Stimulated activated CD8-positive, alpha-beta memory T cell treated with anti-CD3 and anti-CD28 coated beads, Interleukin-4, amount 100 ng/mL, for 1 hour (primary cell): ENCODE results near the gene HIGD1C.
"Not testable (repeated sequence)": the region's sequence is repeated elsewhere in the genome, so short reads cannot be mapped to it uniquely, and the experiment has no call there.

Experiments
- DNase-seq, 2 donors: peaks; one replicate each; pipeline ENCODE4 v3.0.0-alpha.2; 2020; ENCODE audit warnings: low read depth in 2 of 2, low spot score in 1 of 2

Gene HIGD1C

DNA sequence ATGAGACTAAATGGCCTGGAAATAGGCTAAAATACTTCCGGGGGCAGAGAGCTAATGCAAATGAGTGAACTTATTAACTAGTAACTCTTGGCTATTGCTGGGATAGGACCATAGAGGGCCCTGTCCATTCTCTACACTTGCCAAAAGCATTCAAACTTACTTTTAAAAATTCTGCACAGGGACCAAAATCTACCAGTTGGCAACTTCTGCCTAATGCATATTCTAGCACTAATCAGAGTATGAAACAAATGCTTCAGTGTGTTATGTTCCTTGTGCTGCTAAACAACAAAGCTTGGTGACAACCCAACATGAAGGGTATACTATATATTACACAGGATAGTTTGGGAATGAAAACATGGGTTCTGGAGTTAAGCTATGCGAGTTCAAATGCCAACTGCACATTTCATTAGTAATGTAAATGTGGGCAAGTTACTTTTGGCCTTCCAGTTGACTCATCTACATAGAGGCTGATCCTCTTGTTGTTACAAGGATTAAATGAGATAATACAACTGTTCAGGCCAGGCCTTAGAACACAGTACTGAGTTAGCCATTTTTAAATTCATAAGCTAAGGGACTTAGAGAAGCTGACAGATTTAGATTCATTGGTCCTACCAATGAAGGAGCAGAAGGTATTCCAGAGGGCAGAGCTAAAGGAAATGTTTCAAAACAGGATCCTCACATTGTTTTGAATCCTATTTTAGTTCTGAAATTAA is 32.4 kb downstream of the HIGD1C start:
- no peak for DNase-seq

DNA sequence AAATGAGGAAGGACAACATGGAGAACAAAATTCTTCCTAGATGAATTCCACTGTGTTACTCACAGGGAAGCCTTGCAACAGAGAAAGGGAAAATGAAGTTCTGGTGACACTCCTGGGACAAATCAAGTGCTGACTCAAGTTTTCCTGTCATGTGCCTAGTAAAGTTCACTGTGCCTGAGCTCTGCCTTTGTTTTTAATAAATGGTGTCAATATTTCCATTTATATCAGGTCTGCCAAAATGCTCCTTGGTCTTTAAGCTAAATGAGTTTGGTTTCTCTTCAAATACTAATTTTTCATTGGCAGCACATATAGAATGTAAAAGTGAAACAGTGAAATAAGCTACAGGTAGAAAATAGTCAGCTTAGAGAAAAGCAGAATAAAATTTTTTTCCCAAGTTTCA is 33.0 kb downstream of the HIGD1C start:
- DNase-seq = no peak

GRCh38 chr12:50986966-50987737 is 34.8 kb downstream of the HIGD1C start:
- DNase-seq = no peak

GRCh38 chr12:50988051-50988450 is 35.7 kb downstream of the HIGD1C start:
- DNase-seq = no peak

DNA sequence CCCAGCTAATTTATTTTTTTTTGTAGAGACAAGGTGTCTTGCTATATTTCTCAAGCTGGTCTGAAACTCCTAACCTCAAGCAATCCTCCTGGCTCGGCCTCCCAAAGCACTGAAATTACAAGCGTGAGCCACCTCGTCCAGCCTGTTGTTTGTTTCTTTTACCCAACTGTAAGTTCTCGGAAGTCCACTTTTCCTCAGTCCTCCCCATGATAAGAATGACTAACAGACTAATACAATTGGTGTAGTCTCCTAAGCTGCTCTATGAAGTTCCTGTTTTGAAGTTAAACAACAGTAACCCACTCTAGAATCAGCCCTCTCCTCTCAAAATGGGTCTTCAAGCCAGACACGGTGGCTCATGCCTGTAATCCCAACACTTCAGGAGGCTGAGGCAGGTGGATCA is 36.5 kb downstream of the HIGD1C start:
- no peak for DNase-seq

DNA sequence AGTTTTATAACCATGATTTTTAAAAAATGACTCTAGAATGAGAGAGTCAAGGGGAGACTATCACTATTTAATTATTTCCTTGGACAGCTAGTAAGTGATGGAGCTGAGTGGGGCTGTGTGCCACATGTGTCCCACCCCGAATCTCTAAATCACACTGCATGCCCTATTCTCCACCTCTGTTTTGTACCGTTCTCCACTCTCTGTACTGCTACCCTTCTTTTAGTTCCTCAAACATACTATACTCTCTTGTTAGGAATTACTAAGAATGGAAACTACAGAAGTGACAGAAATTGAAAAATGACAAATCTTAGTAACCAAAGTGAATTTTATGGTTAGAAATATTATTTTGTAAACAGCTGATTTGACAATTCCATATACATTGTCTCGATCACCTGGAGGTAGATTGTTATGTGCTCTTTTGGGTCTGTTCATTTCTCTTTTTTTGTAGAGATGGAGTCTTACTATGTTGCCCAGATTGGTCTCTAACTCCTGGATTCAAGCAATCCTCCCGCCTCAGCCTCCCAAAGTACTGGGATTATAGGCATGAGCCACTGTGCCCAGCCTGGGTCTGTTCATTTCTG is 37.9 kb downstream of the HIGD1C start:
- DNase-seq = no peak

DNA sequence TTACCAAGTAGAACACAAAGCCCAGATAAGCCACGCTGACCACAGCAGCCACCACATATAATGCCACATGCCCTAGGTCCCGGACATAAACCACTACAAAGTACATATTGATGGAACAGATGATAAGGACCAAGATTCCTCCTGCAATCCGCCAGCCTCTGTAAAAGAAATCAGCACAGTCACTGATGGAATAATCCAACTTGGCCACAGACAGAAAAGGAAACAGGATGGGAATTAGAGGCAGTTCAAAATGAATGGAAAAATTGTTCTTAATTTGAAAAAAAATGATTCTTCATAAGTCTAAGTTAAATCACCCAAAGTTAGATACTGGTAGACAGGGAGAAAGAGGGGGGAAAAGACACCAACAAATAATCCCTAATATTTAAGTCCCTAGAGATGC is 38.4 kb downstream of the HIGD1C start:
- no peak for DNase-seq

GRCh38 chr12:50991291-50991690 is 38.9 kb downstream of the HIGD1C start:
- DNase-seq = no peak

DNA sequence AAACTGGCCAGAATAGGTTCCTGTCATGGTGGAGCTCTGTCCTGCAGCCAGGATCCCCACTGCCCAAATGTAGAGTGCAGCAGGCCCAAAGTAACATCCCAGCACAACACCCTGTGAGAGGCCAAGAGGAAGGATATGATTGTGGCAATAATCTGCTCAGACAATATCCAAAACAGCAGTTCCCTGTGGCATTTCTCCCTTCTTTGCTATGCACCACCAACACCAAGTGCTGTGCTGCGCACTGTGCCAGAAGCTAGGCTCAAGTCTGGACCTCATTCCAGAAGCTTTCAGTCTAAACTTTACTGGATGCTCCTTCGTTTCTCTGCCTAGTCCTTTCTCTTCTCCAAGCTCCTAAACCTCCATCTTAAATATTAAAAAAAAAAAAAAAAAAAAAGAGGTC is 40.5 kb downstream of the HIGD1C start:
- DNase-seq = no peak

DNA sequence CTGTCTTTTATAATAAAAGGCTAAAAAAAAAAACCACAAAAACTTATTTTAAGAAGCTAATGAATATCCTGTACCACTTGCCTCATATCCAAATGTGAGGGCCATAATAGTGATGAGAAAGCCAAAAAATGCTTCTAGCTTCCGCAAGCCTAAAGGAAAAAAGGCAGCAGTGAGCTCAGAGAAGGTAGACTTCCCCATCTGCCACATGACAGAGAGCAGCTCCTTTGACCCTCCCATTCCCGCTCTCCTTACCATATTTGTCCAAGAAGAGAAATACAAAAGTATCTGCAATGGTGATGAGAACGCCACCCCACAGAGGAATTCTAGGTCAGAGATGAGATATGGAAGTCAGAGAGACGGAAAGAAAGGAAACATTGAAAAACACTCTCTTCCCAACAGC is 46.7 kb downstream of the HIGD1C start:
- no peak for DNase-seq

DNA sequence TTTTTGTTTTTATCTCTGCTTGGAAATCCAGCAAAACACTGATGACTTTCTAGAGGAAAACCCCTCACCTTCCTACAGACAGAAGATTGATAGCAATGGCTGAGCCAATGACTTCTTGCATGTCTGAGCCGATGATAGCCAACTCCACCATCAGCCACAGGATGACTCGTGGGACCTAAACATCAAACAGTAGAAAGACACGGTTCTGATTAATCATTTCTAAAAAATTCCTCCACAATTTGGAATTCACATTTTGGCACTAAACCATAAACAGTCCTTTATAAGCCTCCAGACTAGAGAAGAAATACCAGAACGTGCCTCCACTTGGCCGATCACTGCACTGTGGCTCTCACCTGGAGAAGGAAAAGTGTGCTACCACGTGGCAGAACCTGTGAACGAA is 47.9 kb downstream of the HIGD1C start:
- no peak for DNase-seq

DNA sequence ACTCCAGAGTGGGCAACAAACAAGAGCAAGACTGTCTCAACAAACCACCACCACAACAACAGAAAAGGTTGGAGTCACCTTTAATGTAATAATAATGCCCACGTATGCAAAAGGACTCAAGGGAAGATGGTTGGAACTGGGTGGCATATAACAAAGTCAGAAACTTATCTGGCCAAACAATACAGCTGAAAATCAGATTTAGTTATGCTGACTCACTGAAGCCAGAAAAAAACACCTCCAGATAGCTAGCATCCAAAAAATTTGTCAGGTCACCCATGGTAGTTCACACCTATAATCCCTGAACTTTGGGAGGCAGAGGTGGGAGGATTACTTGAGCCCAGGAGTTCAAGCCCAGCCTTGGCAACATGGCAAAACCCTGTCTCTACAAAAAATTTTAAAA is 49.5 kb downstream of the HIGD1C start:
- DNase-seq = no peak

DNA sequence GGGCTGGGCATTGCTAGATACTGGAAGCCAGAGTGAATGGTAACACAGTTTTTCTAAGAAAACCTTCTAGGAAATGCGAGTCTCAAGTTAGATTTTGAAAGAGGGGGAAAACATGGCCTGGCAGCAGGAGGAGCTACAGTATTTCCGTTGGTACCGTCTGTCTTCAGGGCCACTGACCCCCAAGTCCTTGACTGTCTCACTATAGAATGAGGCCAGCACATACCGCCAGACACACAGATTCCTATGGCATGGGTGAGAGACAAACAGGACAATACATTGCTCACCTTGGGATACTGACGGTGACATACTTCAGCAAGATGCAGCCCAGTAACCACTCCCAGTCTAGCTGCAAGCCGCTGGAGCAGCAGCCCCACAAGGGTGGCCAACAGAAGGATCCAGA is 52.2 kb downstream of the HIGD1C start:
- DNase-seq = no peak

- no peak for DNase-seq
These were observed 52.7 kb downstream of the HIGD1C start for GRCh38 chr12:51005030-51005429.

- no peak for DNase-seq
These were observed 53.3 kb downstream of the HIGD1C start for GRCh38 chr12:51005671-51006070.

GRCh38 chr12:51008329-51009055 is 56.1 kb downstream of the HIGD1C start:
- DNase-seq = no peak

DNA sequence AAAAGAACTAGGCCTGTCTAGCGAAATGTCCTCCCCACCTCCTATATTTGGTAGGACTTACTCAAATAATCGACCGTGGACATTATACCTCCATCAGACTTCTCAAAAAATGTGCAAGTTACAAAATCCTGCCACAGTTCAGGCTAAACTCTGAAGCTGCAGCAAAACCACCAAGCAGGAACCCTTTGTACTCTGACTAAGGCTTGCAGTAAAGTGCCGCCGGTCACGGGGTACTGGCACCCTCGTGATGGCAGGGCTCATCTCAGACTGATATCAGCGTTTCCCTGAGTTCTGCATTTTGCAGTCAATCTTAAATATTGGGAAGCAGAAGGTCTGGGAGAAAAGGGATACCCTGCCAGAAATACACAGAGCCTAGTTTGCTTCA is 56.7 kb downstream of the HIGD1C start:
- DNase-seq = peak in 1 of 2 donors; percentile 34

DNA sequence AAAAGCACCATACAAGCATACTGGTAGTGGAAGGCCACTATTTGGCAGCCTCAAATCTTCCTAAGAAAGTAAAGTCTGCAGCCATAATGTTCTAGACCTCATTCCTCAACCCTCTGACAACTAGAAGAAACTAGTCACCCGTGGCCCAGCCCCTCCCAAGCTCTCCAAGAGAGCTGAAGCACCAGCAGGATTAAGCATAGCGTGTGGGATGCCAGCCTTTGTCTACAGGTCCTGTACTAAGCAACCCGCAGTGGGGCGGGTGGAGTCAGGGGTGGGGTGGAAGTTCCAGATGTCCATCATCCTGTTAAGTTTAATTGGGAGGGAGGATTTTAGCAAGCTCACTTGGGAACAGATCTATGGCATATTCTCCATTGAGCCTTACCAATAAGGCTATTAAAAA is 59.6 kb downstream of the HIGD1C start:
- no peak for DNase-seq

DNA sequence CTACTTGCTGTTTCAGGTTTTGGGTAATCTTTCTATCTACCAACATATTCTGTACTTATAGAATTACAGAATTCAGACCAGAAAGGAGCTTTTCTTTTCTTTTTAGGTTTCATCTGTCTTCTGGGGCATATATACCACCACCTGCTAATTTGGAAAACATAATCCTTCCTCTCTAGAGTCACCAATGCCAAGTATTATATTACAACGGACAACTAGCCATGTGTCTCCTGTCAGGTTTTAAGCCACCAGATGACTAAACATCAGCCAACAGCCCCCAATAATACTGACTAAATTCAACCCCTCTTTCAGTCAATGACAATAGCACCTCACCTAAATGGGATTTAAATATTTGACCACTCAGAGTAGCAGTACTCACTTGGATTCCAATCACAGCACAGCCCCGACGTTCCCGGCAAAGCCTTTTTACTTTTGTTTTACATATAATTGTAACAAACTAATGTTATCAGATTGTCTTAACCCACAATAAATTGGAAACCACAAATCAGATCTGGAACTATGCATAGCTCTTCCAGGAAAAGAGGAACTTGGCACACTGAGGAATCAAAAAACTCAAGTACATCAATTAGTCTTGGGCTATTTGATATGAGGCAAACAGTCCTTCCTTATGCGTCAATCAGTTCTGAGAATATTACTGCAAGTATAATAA is 60.4 kb downstream of the HIGD1C start:
- no peak for DNase-seq

DNA sequence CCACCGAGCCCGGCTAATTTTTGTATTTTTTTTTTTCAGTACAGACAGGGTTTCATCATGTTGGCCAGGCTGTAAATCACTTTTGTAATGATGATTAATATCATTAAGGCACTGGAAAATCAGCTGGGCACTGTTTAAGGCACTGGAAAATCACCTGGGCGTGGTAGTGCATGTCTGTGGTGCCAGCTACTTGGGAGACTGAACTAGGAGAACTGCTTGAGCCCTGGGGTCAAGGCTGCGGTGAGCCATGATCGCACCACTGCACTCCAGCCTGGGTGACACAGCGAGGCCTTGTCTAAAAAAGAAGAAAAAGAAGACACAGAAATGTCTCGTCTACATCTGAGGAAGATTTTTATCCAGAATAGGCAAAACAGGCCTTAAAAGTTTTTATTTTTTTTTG is 61.1 kb downstream of the HIGD1C start:
- DNase-seq = no peak

- not testable (repeated sequence) for DNase-seq
These were observed 62.1 kb downstream of the HIGD1C start for GRCh38 chr12:51014467-51014866.
